Immature natural killer cell (primary cell): ENCODE data around the gene MOB2. TPM values are rescaled to one million over a fixed set of nuclear protein-coding genes. Genes with fewer than 3 reads are reported as not detected.
"Not testable (repeated sequence)": the region's sequence is repeated elsewhere in the genome, so short reads cannot be mapped to it uniquely, and the experiment has no call there.

Experiments used
- DNase-seq, 3 donors: peaks; one replicate each; pipeline ENCODE4 v3.0.0; 2022; ENCODE audit warnings: mixed read lengths in 1 of 3
- H3K27ac Mint-ChIP-seq, 6 donors: one replicate each; pipeline ENCODE4 v1.8.0; 2020; ENCODE audit warnings: mixed read lengths in 6 of 6, mild to moderate bottlenecking in 5 of 6, inconsistent platforms in 4 of 6, moderate library complexity in 3 of 6
- H3K27me3 Mint-ChIP-seq, 3 donors: one replicate each; pipeline ENCODE4 v1.8.0; 2020 to 2021; ENCODE audit warnings: low read depth in 3 of 3, mild to moderate bottlenecking in 3 of 3, mixed read lengths in 3 of 3, moderate library complexity in 3 of 3, inconsistent platforms in 1 of 3
- H3K36me3 Mint-ChIP-seq, 3 donors: one replicate each; pipeline ENCODE4 v1.8.0; 2020; ENCODE audit warnings: mixed read lengths in 3 of 3, inconsistent platforms in 2 of 3, mild to moderate bottlenecking in 2 of 3
- H3K4me1 Mint-ChIP-seq, 2 donors: one replicate each; pipeline ENCODE4 v1.8.0; 2020; ENCODE audit warnings: inconsistent platforms in 2 of 2, mild to moderate bottlenecking in 2 of 2, mixed read lengths in 2 of 2, moderate library complexity in 1 of 2
- H3K4me3 Mint-ChIP-seq, 5 donors: one replicate each; pipeline ENCODE4 v1.8.0; 2020; ENCODE audit warnings: mild to moderate bottlenecking in 5 of 5, mixed read lengths in 5 of 5, inconsistent platforms in 3 of 5, moderate library complexity in 3 of 5
- H3K9me3 Mint-ChIP-seq, 6 donors: one replicate each; pipeline ENCODE4 v1.8.0; 2020; ENCODE audit warnings: mild to moderate bottlenecking in 6 of 6, mixed read lengths in 6 of 6, inconsistent platforms in 4 of 6, moderate library complexity in 3 of 6
- polyA plus RNA-seq, 3 donors: library from polyadenylated mRNA; unstranded; fragments of 300-500 nt; fragmentation: Illumina TruSeq; gene quantifications; one replicate each; pipeline ENCODE4 v1.2.3, GENCODE V29; 2021

The MOB2 gene
- polyA plus RNA-seq, 3 donors from 2014 or later: 43.7 to 70.9 (median 68.8) TPM

DNA sequence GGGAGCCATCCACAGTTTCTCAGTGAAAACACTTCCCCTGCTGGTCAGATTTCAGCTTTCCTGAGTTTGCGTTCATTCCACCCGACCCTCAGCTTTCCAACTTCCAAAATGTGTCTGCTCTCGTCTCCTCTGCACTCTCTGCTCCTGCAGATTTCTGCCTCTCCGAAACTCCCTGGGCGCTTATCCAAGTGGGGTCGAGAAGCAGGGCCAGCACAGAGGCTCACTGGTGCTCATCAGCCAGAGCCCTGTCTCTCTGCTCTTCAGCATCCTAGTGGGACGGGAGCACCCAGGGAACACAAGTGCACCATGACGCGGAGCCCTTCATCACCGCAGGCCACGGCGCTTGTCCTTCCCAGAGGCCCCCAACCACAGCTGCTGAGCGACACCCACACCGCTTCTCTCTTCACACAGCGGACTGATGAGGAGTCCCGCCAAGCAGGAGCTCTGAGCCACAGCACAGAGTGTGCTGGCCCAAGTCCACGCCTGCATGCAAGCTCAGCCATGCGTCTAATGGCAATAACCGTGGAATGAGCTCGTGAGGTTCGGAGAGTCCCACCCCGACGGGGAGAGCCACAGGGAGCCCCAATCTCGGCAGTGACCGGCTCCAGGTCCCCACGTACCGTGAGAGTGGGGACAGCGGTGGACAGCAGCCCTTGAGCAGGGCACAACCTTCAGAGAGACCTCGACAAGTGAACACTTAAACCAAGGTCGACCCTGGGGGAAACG, 27.9 kb upstream of the MOB2 start:
- H3K4me1 Mint-ChIP-seq: peaks cover 78 to 88% of the 10 kb centered on the region in 2 donors
- H3K9me3 Mint-ChIP-seq: peaks cover 0 to 1% (median 0%) of the 10 kb centered on the region in 6 donors
- DNase-seq: no peak
- H3K27me3 Mint-ChIP-seq: peaks cover 2 to 13% (median 4%) of the 10 kb centered on the region in 3 donors
- H3K4me3 Mint-ChIP-seq: no peak overlapping the region
- no peaks in the 10 kb centered on the region for H3K36me3 Mint-ChIP-seq
- H3K27ac Mint-ChIP-seq: peak overlapping the region in 2 of 6 donors; percentile 43 to 58

DNA sequence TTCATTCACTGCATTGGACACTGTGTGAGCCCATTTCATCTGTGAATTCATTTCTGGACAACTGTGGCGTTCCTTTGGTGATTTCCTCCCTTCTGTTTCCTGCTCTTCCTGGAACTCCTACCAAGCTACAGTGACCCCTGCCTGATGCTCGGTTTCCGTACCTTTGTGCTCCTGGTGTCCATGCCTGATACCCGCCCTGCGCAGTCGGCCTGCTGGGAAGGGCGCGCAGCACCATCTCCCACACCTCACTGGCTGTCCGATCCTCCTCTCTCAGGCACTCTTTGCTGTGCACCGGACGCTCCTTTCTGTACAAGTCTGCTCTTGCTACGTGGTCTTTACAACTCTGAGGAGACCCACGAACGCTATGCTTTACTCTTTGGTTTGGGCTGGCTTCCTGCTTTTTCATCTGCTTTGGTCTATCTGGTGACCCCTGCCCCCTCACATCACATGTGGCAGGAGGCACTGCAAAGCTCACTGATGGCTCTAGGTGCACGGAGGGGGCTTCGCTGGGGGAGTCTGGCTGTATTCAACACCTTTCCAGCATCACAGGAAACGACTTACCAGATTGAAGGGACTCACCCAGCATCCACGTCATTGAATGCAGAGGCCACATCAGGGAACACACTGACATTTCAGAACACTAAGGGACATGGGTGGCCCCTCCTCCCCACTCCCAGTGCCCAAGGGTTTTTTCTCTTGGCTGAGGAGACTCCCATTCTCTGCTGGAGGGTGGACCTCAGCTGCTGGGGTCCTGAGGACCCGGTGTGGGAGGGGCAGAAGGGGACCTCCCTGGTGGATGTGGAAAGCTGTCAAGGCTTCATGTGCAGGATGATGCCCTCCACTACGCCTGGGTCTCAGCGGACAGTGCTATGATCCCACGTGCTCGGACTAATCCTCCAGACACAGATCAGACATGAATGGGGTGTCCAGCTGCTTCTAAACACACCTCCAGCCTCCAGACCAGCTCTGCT, 27.0 kb upstream of the MOB2 start:
- H3K4me3 Mint-ChIP-seq: peak overlapping the region in 1 of 5 donors; percentile 16
- H3K9me3 Mint-ChIP-seq: peaks cover 0 to 1% (median 0%) of the 10 kb centered on the region in 6 donors
- H3K4me1 Mint-ChIP-seq: peaks cover 77 to 88% of the 10 kb centered on the region in 2 donors
- no peak for DNase-seq
- H3K27me3 Mint-ChIP-seq: peaks cover 2 to 14% (median 4%) of the 10 kb centered on the region in 3 donors
- H3K27ac Mint-ChIP-seq: peak overlapping the region in 4 of 6 donors; percentile 52 to 85 (median 56)
- no peaks in the 10 kb centered on the region for H3K36me3 Mint-ChIP-seq

DNA sequence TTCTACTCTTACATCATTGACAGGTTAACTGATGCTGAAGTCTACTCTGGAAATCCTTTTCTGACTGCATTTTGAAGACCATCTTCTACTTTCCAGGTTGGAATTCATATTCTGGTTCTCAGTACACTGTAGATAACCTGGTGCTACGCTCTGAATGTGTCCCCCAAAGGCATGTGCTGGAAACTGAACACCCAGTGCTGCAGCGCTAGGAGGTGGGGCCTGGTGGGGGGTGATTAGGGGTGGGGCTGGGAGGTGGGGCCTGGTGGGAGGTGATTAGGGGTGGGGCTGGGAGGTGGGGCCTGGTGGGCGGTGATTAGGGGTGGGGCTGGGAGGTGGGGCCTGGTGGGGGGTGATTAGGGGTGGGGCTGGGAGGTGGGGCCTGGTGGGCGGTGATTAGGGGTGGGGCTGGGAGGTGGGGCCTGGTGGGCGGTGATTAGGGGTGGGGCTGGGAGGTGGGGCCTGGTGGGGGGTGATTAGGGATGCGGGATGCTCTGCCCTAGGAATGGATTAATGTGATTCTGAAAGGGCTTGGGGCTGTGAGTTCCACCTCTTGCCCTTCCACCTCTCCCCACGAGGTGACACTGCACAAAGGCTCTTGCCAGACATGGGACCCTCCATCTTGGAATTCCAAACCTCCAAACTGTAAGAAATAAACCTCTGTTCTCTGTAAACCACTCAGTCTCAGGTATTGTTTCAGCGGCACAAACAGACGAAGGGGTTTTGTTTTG, 26.1 kb upstream of the MOB2 start:
- peak overlapping the region in 2 of 6 donors; percentile 44 to 52 for H3K27ac Mint-ChIP-seq
- not testable (repeated sequence) for DNase-seq, H3K36me3 Mint-ChIP-seq, H3K9me3 Mint-ChIP-seq
- H3K4me1 Mint-ChIP-seq: peaks cover 73 to 85% of the 10 kb centered on the region in 2 donors
- H3K4me3 Mint-ChIP-seq: peak overlapping the region in 1 of 5 donors; percentile 5
- H3K27me3 Mint-ChIP-seq: peaks cover 2 to 11% (median 4%) of the 10 kb centered on the region in 3 donors

DNA sequence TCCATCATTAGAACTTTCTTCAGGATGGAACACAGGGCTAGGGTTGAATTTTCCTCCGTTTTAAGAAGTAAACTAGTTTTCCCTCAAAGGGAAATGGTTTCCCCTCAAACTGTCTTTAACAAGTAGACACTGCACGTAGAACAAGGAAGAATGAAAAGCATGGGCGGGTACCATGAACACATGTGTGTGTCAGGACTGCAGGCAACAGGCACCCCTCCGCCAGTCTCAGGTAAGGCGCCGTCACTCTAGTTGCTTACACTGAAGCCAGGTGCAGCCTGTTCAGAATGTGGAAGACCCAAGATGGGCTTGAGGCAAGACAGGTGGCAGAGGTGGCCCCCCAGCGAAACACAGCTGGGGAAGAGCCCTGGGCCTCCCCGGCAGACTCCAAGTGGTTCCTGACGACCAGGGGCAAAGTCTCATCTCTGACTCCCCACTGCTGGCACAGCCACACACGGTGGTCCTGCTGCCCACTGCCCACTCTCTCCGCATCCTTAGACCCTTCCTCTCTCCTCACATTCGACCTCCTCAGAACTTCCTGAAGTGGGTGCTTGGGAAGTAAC, 25.4 kb upstream of the MOB2 start:
- peaks cover 72 to 85% of the 10 kb centered on the region in 2 donors for H3K4me1 Mint-ChIP-seq
- H3K4me3 Mint-ChIP-seq: peak overlapping the region in 1 of 5 donors; percentile 5
- peak overlapping the region in 4 of 6 donors; percentile 17 to 56 (median 48) for H3K27ac Mint-ChIP-seq
- no peak for DNase-seq
- H3K9me3 Mint-ChIP-seq: no peaks in the 10 kb centered on the region
- H3K27me3 Mint-ChIP-seq: peaks cover 2 to 7% (median 4%) of the 10 kb centered on the region in 3 donors
- H3K36me3 Mint-ChIP-seq: no peaks in the 10 kb centered on the region

DNA sequence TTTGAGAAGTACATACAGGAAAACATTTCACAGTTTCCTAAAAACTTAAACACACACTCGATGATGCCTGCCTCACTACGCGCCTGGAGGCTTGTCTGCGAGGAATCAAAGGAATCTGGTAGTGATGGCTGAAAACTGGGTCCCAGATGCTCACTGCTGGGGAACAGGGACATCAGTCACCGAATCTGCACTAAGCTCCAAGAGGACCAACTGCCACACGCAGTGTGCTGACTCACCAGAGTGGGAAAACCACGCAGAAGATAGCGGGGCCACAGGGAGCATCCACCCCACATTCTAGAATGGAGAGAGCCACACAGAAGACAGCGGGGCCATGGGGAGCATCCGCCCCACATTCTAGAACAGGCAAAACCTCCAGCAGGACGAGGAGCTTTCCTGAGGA, 24.3 kb upstream of the MOB2 start:
- H3K27ac Mint-ChIP-seq: peak overlapping the region in 1 of 6 donors; percentile 17
- peaks cover 2 to 8% (median 4%) of the 10 kb centered on the region in 3 donors for H3K27me3 Mint-ChIP-seq
- DNase-seq: no peak
- no peaks in the 10 kb centered on the region for H3K36me3 Mint-ChIP-seq
- H3K4me1 Mint-ChIP-seq: peaks cover 71 to 85% of the 10 kb centered on the region in 2 donors
- H3K9me3 Mint-ChIP-seq: no peaks in the 10 kb centered on the region
- H3K4me3 Mint-ChIP-seq: no peak overlapping the region

DNA sequence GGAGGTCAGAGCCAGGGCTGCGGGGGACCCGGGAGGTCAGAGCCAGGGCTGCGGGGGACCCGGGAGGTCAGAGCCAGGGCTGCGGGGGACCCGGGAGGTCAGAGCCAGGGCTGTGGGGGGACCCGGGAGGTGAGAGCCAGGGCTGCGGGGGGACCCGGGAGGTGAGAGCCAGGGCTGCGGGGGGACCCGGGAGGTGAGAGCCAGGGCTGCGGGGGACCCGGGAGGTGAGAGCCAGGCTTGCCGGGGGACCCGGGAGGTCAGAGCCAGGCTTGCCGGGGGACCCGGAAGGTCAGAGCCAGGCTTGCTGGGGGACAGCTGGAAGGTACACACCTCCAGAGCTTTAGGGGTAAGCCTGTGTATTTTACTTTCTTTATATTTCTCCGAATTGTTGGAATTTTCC, 23.8 kb upstream of the MOB2 start:
- H3K36me3 Mint-ChIP-seq, H3K9me3 Mint-ChIP-seq, H3K27ac Mint-ChIP-seq, H3K4me3 Mint-ChIP-seq, H3K27me3 Mint-ChIP-seq, DNase-seq: not testable (repeated sequence)
- H3K4me1 Mint-ChIP-seq: peaks cover 65 to 83% of the 10 kb centered on the region in 2 donors

DNA sequence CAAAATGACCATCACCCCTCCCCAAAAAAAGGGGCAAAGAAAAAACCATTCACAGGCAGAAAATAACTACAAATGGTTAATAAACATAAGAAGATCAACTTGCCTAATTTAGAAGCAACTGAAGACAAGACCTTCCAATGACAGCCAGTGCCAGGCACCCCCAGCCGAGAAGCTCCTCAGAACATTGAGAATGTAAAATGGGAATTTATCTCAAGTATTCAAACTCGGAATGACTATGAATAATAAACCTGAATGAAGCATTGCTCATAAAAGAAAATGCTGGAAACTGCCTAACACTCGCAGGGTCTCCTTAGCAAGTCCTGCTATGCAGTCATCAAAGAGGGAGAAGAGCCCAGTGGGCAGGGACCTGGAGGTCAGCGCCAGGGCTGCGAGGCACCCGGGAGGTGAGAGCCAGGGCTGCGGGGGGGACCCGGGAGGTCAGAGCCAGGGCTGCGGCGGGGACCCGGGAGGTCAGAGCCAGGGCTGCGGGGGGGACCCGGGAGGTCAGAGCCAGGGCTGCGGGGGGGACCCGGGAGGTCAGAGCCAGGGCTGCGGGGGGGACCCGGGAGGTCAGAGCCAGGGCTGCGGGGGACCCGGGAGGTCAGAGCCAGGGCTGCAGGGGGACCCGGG, 23.2 kb upstream of the MOB2 start:
- DNase-seq: no peak
- H3K4me1 Mint-ChIP-seq: peaks cover 63 to 82% of the 10 kb centered on the region in 2 donors
- H3K36me3 Mint-ChIP-seq: no peaks in the 10 kb centered on the region
- H3K27me3 Mint-ChIP-seq: peaks cover 2 to 8% (median 2%) of the 10 kb centered on the region in 3 donors
- H3K9me3 Mint-ChIP-seq: no peaks in the 10 kb centered on the region
- H3K4me3 Mint-ChIP-seq: no peak overlapping the region
- peak overlapping the region in 3 of 6 donors; percentile 9 to 62 (median 20) for H3K27ac Mint-ChIP-seq

DNA sequence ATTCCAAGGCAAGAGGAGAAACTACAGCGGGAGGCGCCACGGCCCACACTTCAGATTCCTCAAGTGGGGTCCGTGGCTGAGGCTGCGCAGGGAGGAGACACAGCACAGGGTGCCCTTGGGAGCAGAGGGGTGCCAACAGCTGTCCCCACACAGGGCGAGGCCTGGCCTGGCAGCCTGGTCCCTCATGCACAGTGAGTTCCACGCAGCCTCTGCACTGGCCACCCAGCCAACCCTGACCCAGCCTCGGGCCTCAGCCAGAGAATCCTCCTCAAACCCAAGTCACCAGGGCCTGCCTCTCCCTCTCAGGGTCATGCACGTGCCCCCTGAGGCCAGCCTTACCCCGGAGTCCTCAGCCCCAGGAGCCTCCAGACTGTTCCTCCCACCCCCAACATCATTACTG, 22.4 kb upstream of the MOB2 start:
- H3K4me1 Mint-ChIP-seq: peaks cover 58 to 82% of the 10 kb centered on the region in 2 donors
- H3K27ac Mint-ChIP-seq: peak overlapping the region in 5 of 6 donors; percentile 9 to 62 (median 31)
- DNase-seq: no peak
- no peak overlapping the region for H3K4me3 Mint-ChIP-seq
- H3K36me3 Mint-ChIP-seq: no peaks in the 10 kb centered on the region
- no peaks in the 10 kb centered on the region for H3K9me3 Mint-ChIP-seq
- H3K27me3 Mint-ChIP-seq: peaks cover 2 to 7% (median 2%) of the 10 kb centered on the region in 3 donors

DNA sequence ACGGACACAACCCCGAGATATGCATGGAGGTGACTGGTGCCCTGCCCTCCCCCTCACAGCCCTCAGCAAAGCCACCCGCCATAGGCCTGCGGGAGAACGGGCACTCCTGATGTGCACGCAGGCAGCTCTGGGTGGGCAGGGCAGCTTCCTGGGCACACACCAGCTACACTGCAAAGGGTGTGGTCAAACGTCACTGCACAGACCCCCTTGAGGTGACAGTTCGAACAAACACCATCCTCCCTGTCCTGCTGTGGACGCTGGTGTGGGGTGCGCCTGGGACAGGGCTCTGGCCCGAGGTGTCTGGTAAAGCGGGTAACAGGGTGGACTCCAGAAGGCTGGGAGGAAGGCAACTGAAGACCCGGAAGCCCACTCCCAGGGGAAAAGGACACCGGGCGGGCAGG, 21.9 kb upstream of the MOB2 start:
- DNase-seq: no peak
- Mint-ChIP-seq H3K9me3 (no peaks in the 10 kb centered on the region), H3K36me3 (no peaks in the 10 kb centered on the region), H3K4me1 (peaks cover 55 to 82% of the 10 kb centered on the region in 2 donors), H3K27me3 (peaks cover 2 to 7% (median 2%) of the 10 kb centered on the region in 3 donors), H3K4me3 (no peak overlapping the region), H3K27ac (no peak overlapping the region)

DNA sequence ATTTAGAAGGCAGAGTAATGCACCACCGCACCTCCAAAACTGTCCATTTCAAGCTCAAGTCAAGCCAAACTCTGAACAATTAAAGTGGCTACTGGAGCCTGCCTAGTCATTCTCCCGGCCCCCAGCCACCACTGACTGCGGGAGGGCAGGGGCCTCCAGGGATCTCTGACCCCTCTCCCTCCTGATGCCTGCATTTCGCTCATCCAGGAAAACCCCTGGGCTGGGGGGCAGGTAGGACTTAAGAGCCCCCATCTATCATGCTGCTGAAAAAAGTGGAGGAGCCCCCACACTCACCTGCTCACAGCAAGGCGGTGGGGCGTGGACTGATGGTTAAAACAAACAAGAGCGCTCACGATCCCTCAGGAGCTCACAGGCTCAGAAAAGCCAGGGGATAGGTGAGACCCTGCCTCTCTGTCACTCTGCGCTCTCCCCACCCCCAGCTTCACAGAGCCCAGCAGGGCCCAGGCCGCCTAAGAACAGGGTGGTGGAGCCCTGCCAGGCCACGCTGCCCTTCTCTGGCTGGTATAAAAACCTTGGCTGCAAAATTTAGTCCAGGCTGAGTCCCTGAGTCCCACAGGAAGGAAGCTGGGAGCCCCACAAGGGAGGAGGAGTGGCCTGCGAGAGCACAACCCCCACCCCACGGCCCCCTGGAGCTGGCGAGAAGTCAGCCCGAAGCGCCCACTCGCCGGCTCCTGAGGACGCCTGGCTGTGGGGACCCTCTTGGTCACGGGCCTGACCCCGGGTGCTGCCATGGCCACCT, 21.0 kb upstream of the MOB2 start:
- Mint-ChIP-seq H3K27me3 (peaks cover 0 to 4% (median 4%) of the 10 kb centered on the region in 3 donors), H3K27ac (peak overlapping the region in 2 of 6 donors; percentile 34 to 45), H3K9me3 (no peaks in the 10 kb centered on the region), H3K36me3 (no peaks in the 10 kb centered on the region), H3K4me1 (peaks cover 51 to 77% of the 10 kb centered on the region in 2 donors), H3K4me3 (peak overlapping the region in 1 of 5 donors; percentile 2)
- no peak for DNase-seq

DNA sequence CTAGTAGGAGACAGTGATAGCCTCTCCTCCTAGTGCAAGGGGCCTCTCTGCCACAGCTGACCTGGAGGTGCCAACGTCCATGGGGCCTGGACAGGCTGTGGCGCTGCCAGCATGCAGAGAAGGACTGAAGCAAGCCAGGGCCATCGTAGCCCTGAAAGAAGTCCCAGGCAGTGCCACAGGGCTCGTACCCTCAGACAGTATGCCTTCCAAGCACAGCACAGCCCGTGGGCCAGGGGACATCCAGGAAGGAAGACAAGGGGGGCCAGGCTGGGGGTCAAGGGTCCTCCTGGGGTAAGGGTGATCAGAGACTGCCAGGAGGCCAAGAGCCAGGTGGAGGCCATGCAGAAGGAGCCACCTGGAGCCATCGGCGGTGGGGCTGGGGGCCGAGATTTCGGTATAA, 20.4 kb upstream of the MOB2 start:
- no peak overlapping the region for H3K4me3 Mint-ChIP-seq

DNA sequence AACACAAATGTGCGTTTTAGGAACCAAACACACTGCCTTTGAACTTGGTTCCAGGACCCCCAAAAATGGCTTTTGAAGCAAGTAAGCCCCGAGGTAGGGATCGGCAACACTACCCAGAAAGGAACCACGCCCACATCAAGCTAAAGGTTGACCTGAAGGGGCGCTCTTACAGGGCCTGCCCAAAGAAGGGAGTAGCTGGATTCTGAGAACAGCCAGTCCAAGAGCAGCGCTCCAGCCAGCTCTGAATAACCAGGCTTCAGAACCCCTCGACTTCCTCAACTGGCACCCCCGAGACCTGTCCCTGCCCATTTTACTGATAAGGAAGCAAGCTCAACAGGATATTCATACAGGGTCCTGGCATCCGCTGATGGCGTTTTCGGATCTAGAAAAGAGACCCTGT, 18.9 kb upstream of the MOB2 start:
- no peak for DNase-seq
- Mint-ChIP-seq H3K27me3 (peaks cover 0 to 4% (median 4%) of the 10 kb centered on the region in 3 donors), H3K4me1 (peaks cover 47 to 71% of the 10 kb centered on the region in 2 donors), H3K9me3 (no peaks in the 10 kb centered on the region), H3K4me3 (no peak overlapping the region), H3K27ac (no peak overlapping the region), H3K36me3 (no peaks in the 10 kb centered on the region)

More for the DNA sequence above, 20.4 kb upstream of the MOB2 start:
- Mint-ChIP-seq H3K27ac (peak overlapping the region in 1 of 6 donors; percentile 64), H3K4me1 (peaks cover 47 to 71% of the 10 kb centered on the region in 2 donors), H3K36me3 (no peaks in the 10 kb centered on the region), H3K27me3 (peaks cover 0 to 4% (median 4%) of the 10 kb centered on the region in 3 donors), H3K9me3 (no peaks in the 10 kb centered on the region)
- no peak for DNase-seq
